Loucy (cell line): Measurements from ENCODE around the gene UNC79.
A peak's percentile ranks its signal among the peaks of the same experiment; 100 is the strongest.

Experiments used
- H2AFZ ChIP-seq: fragments of 200-600 bp; sonication (generic); 2 replicates; pipeline ENCODE4 v1.6.0; 2016; ENCODE audit warnings: antibody characterized with exemption, mild to moderate bottlenecking, low read length, moderate library complexity
- H3F3A ChIP-seq: fragments of 200-600 bp; 2 replicates; pipeline ENCODE4 v1.6.0; 2016; ENCODE audit warnings: antibody characterized with exemption, low read depth, mild to moderate bottlenecking
- H3K27me3 ChIP-seq: fragments of 200-600 bp; sonication (generic); 2 replicates; pipeline ENCODE4 v1.6.1; 2014; ENCODE audit warnings: low read length, mild to moderate bottlenecking; ENCODE audit not compliant: insufficient read depth, poor library complexity, severe bottlenecking
- H3K36me3 ChIP-seq: fragments of 200-600 bp; sonication (generic); 2 replicates; pipeline ENCODE4 v1.6.1; 2016; ENCODE audit warnings: low read length; ENCODE audit not compliant: insufficient read depth
- H3K4me1 ChIP-seq: fragments of 200-600 bp; sonication (generic); 2 replicates; pipeline ENCODE4 v1.5.1; 2014; ENCODE audit warnings: low read length, mild to moderate bottlenecking; ENCODE audit not compliant: insufficient read depth, poor library complexity, severe bottlenecking
- H3K4me2 ChIP-seq: fragments of 200-600 bp; sonication (generic); 2 replicates; pipeline ENCODE4 v1.6.0; 2014; ENCODE audit warnings: antibody characterized with exemption, low read length, low read depth, mild to moderate bottlenecking; ENCODE audit not compliant: poor library complexity, severe bottlenecking
- H3K4me3 ChIP-seq: fragments of 200-600 bp; sonication (generic); 2 replicates; pipeline ENCODE4 v1.5.1; 2014; ENCODE audit warnings: low read length, mild to moderate bottlenecking, mixed read lengths; ENCODE audit not compliant: poor library complexity, severe bottlenecking
- H3K79me2 ChIP-seq: fragments of 200-600 bp; sonication (generic); 2 replicates; pipeline ENCODE4 v1.6.1; 2014; ENCODE audit warnings: low read length; ENCODE audit not compliant: insufficient read depth
- H3K9ac ChIP-seq: fragments of 200-600 bp; sonication (generic); 2 replicates; pipeline ENCODE4 v1.6.0; 2014; ENCODE audit warnings: mild to moderate bottlenecking, low read depth, low read length, moderate library complexity; ENCODE audit not compliant: poor library complexity, severe bottlenecking
- H3K9me2 ChIP-seq: fragments of 200-600 bp; sonication (generic); replicated peaks from 2 replicates; pipeline ENCODE4 v1.6.1; 2016; ENCODE audit warnings: low read depth, low read length, mixed read lengths
- H3K9me3 ChIP-seq: fragments of 200-600 bp; sonication (generic); 2 replicates; pipeline ENCODE4 v1.6.1; 2014; ENCODE audit warnings: mild to moderate bottlenecking, antibody characterized with exemption, low read length, low read depth; ENCODE audit not compliant: insufficient read depth
- H4K20me1 ChIP-seq: fragments of 200-600 bp; sonication (generic); 2 replicates; pipeline ENCODE4 v1.6.0; 2014; ENCODE audit warnings: antibody characterized with exemption, low read length, mild to moderate bottlenecking; ENCODE audit not compliant: insufficient read depth, poor library complexity, severe bottlenecking
- CTCF ChIP-seq: fragments of 200-600 bp; sonication (generic); conservative IDR thresholded peaks from 2 replicates; pipeline ENCODE4 v1.5.1; 2014; ENCODE audit warnings: mild to moderate bottlenecking, antibody characterized with exemption, low read length
- EZH2phosphoT487 ChIP-seq: fragments of 200-600 bp; IDR thresholded peaks from 2 replicates; pipeline ENCODE4 v1.6.1; 2018; ENCODE audit warnings: antibody characterized with exemption, mild to moderate bottlenecking, moderate library complexity, borderline replicate concordance

The UNC79 gene

GRCh38 chr14:93690146-93690545 is 259.4 kb downstream of the UNC79 start:
- no peak overlapping the region for H3K4me3 ChIP-seq
- H3K4me1 ChIP-seq: no peaks in the 10 kb centered on the region
- no peak overlapping the region for H3K4me2 ChIP-seq
- H2AFZ ChIP-seq: no peak overlapping the region
- no peaks in the 10 kb centered on the region for H3F3A ChIP-seq
- no peaks in the 10 kb centered on the region for H3K27me3 ChIP-seq
- no peaks in the 10 kb centered on the region for H3K9me2 ChIP-seq
- no peaks in the 10 kb centered on the region for H4K20me1 ChIP-seq
- H3K9ac ChIP-seq: no peak overlapping the region
- no peaks in the 10 kb centered on the region for H3K79me2 ChIP-seq
- H3K36me3 ChIP-seq: peaks cover 26% of the 10 kb centered on the region; the same call in 1 of the 2 replicates
- TF ChIP-seq EZH2phosphoT487 (no peak), CTCF (no peak)
- no peaks in the 10 kb centered on the region for H3K9me3 ChIP-seq

- H3K79me2 ChIP-seq: no peaks in the 10 kb centered on the region
- no peak overlapping the region for H2AFZ ChIP-seq
- no peaks in the 10 kb centered on the region for H4K20me1 ChIP-seq
- TF ChIP-seq CTCF (peak; percentile 15; the same call in 1 of the 2 replicates), EZH2phosphoT487 (no peak)
- no peaks in the 10 kb centered on the region for H3F3A ChIP-seq
- H3K9ac ChIP-seq: no peak overlapping the region
- H3K4me3 ChIP-seq: no peak overlapping the region
- no peaks in the 10 kb centered on the region for H3K4me1 ChIP-seq
- no peaks in the 10 kb centered on the region for H3K9me3 ChIP-seq
- H3K9me2 ChIP-seq: no peaks in the 10 kb centered on the region
- peaks cover 26% of the 10 kb centered on the region; the same call in 1 of the 2 replicates for H3K36me3 ChIP-seq
- no peaks in the 10 kb centered on the region for H3K27me3 ChIP-seq
- H3K4me2 ChIP-seq: no peak overlapping the region
These were observed 260.5 kb downstream of the UNC79 start for GRCh38 chr14:93691042-93691780.

GRCh38 chr14:93693914-93694313 is 263.2 kb downstream of the UNC79 start:
- Histone ChIP-seq H3K27me3 (no peaks in the 10 kb centered on the region), H4K20me1 (no peaks in the 10 kb centered on the region), H3K4me2 (no peak overlapping the region), H3K9me3 (no peaks in the 10 kb centered on the region), H2AFZ (no peak overlapping the region), H3K4me1 (no peaks in the 10 kb centered on the region), H3K79me2 (no peaks in the 10 kb centered on the region), H3K36me3 (peaks cover 9% of the 10 kb centered on the region; the same call in 1 of the 2 replicates), H3F3A (no peaks in the 10 kb centered on the region), H3K4me3 (no peak overlapping the region), H3K9me2 (no peaks in the 10 kb centered on the region), H3K9ac (no peak overlapping the region)
- no peak for TF ChIP-seq CTCF
- TF ChIP-seq EZH2phosphoT487: no peak
